Mesenchymal stem cell (in vitro differentiated cells and primary cell): Measurements from ENCODE around the gene SRPK2.
"Not testable (repeated sequence)": the region's sequence is repeated elsewhere in the genome, so short reads cannot be mapped to it uniquely, and the experiment has no call there.

Experiments
- DNase-seq: peaks from one replicate; pipeline ENCODE4 v3.0.0-alpha.2; 2013
- H2AFZ ChIP-seq: one replicate; pipeline ENCODE4 v1.6.1; 2013; ENCODE audit warnings: low read depth, mild to moderate bottlenecking, control low read depth, inconsistent platforms, low read length, moderate library complexity
- H2AK5ac ChIP-seq: 2 replicates; pipeline ENCODE4 v1.6.1; 2013; ENCODE audit warnings: low read length, moderate library complexity, mild to moderate bottlenecking, inconsistent platforms; ENCODE audit not compliant: severe bottlenecking
- H2BK120ac ChIP-seq: one replicate; pipeline ENCODE4 v1.6.1; 2013; ENCODE audit warnings: low read depth, mild to moderate bottlenecking, inconsistent platforms, low read length, moderate library complexity
- H2BK12ac ChIP-seq, 2 experiments: one replicate each; pipeline ENCODE4 v1.6.1; 2013; ENCODE audit warnings: inconsistent platforms in 2 of 2, low read length in 2 of 2, mild to moderate bottlenecking in 2 of 2, moderate library complexity in 2 of 2, control low read depth in 1 of 2
- H2BK15ac ChIP-seq: one replicate; pipeline ENCODE4 v1.6.1; 2013; ENCODE audit warnings: mild to moderate bottlenecking, low read depth, inconsistent platforms; ENCODE audit not compliant: poor library complexity, severe bottlenecking
- H2BK5ac ChIP-seq: 2 replicates; pipeline ENCODE4 v1.6.1; 2013; ENCODE audit warnings: low read depth, mild to moderate bottlenecking, low read length, control low read depth, inconsistent platforms; ENCODE audit not compliant: poor library complexity, severe bottlenecking
- H3K14ac ChIP-seq, 2 experiments: one replicate each; pipeline ENCODE4 v1.6.1; 2013; ENCODE audit warnings: inconsistent platforms in 2 of 2, low read length in 2 of 2, control low read depth in 1 of 2, mild to moderate bottlenecking in 1 of 2, moderate library complexity in 1 of 2
- H3K18ac ChIP-seq, 2 experiments: one replicate each; pipeline ENCODE4 v1.6.1; 2013; ENCODE audit warnings: inconsistent platforms in 2 of 2, low read length in 2 of 2, control low read depth in 1 of 2, low read depth in 1 of 2, mild to moderate bottlenecking in 1 of 2
- H3K23ac ChIP-seq, 2 experiments: one replicate each; pipeline ENCODE4 v1.6.1; 2013; ENCODE audit warnings: inconsistent platforms in 2 of 2, low read length in 2 of 2, mild to moderate bottlenecking in 2 of 2, moderate library complexity in 2 of 2, control low read depth in 1 of 2
- H3K27ac ChIP-seq: 2 replicates; pipeline ENCODE4 v1.5.1; 2013; ENCODE audit warnings: mild to moderate bottlenecking, moderate library complexity, low read length, control low read depth, inconsistent platforms; ENCODE audit not compliant: poor library complexity, severe bottlenecking
- H3K27me3 ChIP-seq, 2 experiments: 2 replicates each; pipeline versions ENCODE4 v1.6.1 to v1.7.0; 2013; ENCODE audit warnings: low read length in 2 of 2, mild to moderate bottlenecking in 2 of 2, moderate library complexity in 2 of 2, control low read depth in 1 of 2, inconsistent platforms in 1 of 2; ENCODE audit not compliant: control insufficient read depth in 1 of 2, insufficient read depth in 1 of 2
- H3K36me3 ChIP-seq, 2 experiments: 2 replicates each; pipeline versions ENCODE4 v1.6.1 to v1.7.0; 2013; ENCODE audit warnings: low read length in 2 of 2, control low read depth in 1 of 2, inconsistent platforms in 1 of 2, low read depth in 1 of 2, mild to moderate bottlenecking in 1 of 2; ENCODE audit not compliant: insufficient read depth in 2 of 2, control insufficient read depth in 1 of 2
- H3K4ac ChIP-seq, 2 experiments: one replicate each; pipeline ENCODE4 v1.6.1; 2013; ENCODE audit warnings: inconsistent platforms in 2 of 2, low read length in 2 of 2, mild to moderate bottlenecking in 2 of 2, moderate library complexity in 2 of 2, control low read depth in 1 of 2, low read depth in 1 of 2
- H3K4me1 ChIP-seq: 2 replicates; pipeline ENCODE4 v1.6.1; 2013; ENCODE audit warnings: low read depth, low read length, control low read depth; ENCODE audit not compliant: control insufficient read depth, insufficient read depth
- H3K4me2 ChIP-seq: 2 replicates; pipeline ENCODE4 v1.6.1; 2013; ENCODE audit warnings: low read length, mild to moderate bottlenecking, inconsistent platforms; ENCODE audit not compliant: poor library complexity, severe bottlenecking
- H3K4me3 ChIP-seq, 2 experiments: 2 replicates each; pipeline versions ENCODE4 v1.5.1 to v1.7.0; 2013; ENCODE audit warnings: low read length in 2 of 2, mild to moderate bottlenecking in 2 of 2, control low read depth in 1 of 2, low read depth in 1 of 2; ENCODE audit not compliant: insufficient read depth in 1 of 2
- H3K79me1 ChIP-seq: replicated peaks from 2 replicates; pipeline ENCODE4 v1.6.1; 2013; ENCODE audit warnings: mild to moderate bottlenecking, control low read depth, low read length, inconsistent platforms; ENCODE audit not compliant: poor library complexity, severe bottlenecking
- H3K9ac ChIP-seq: 2 replicates; pipeline ENCODE4 v1.7.0; 2013; ENCODE audit warnings: mild to moderate bottlenecking, low read length, moderate library complexity
- H3K9me3 ChIP-seq: 2 replicates; pipeline ENCODE4 v1.7.0; 2013; ENCODE audit warnings: mild to moderate bottlenecking, low read length; ENCODE audit not compliant: control insufficient read depth
- H4K8ac ChIP-seq: one replicate; pipeline ENCODE4 v1.6.1; 2013; ENCODE audit warnings: inconsistent platforms, mild to moderate bottlenecking, low read length, moderate library complexity
- H4K91ac ChIP-seq: one replicate; pipeline ENCODE4 v1.6.1; 2013; ENCODE audit warnings: mild to moderate bottlenecking, low read length, inconsistent platforms
- WGBS: methylation state at CpG from one replicate; pipeline ENCODE4 v1.1.7; 2013; ENCODE audit warnings: mixed read lengths; 5-methylcytosine and 5-hydroxymethylcytosine counted together

The SRPK2 gene

GRCh38 chr7:105306298-105306748, 82.4 kb downstream of the SRPK2 start:
- H3K4me3 ChIP-seq = no peak overlapping the region
- H4K91ac ChIP-seq = no peak overlapping the region
- no peak overlapping the region for H2AFZ ChIP-seq
- peaks cover 3% of the 10 kb centered on the region for H3K4me1 ChIP-seq
- no peak overlapping the region for H3K4me2 ChIP-seq
- peaks cover 14% of the 10 kb centered on the region for H3K79me1 ChIP-seq
- no peaks in the 10 kb centered on the region for H3K27me3 ChIP-seq
- peaks cover 0 to under 1% of the 10 kb centered on the region in 2 experiments for H3K36me3 ChIP-seq
- no peak overlapping the region for H2AK5ac ChIP-seq
- H3K9me3 ChIP-seq = no peaks in the 10 kb centered on the region
- no peak overlapping the region for H3K23ac ChIP-seq
- 80% methylated on average over 1 of the region's 4 CpGs for WGBS
- H3K18ac ChIP-seq = no peak overlapping the region
- H3K14ac ChIP-seq = no peak overlapping the region
- no peak overlapping the region for H3K27ac ChIP-seq
- no peak for DNase-seq
- no peak overlapping the region for H4K8ac ChIP-seq
- no peak overlapping the region for H2BK12ac ChIP-seq
- no peak overlapping the region for H3K9ac ChIP-seq
- H2BK15ac ChIP-seq = no peak overlapping the region
- H3K4ac ChIP-seq = no peak overlapping the region
- no peak overlapping the region for H2BK5ac ChIP-seq
- H2BK120ac ChIP-seq = no peak overlapping the region

DNA sequence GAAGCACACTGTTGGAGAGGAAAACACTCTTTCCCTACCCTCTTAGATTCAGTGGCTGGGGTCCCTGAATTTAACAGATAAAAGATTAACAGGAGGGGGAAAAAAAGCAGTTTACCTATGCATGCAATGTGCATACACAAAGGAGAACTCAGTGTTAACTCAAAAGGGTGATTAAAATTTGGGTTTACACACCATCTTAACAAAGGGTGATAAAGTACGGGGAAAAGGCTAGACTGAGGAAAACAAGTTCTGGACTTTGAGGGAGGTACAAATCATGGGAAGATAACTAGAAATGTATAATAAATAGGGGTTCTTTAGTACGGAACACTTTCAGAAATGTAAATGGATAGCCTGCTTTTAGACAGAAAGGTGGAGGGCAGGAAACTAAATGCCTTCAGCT, 83.1 kb downstream of the SRPK2 start:
- no peak for DNase-seq
- Histone ChIP-seq H3K4me3 (no peak overlapping the region), H3K9ac (no peak overlapping the region), H2AK5ac (no peak overlapping the region), H3K4me2 (no peak overlapping the region), H4K8ac (no peak overlapping the region), H3K27ac (no peak overlapping the region), H4K91ac (no peak overlapping the region), H3K4ac (no peak overlapping the region), H3K36me3 (peaks cover 0 to 4% of the 10 kb centered on the region in 2 experiments), H3K79me1 (peaks cover 11% of the 10 kb centered on the region), H2AFZ (no peak overlapping the region), H2BK15ac (no peak overlapping the region), H3K23ac (no peak overlapping the region), H2BK5ac (no peak overlapping the region), H3K14ac (no peak overlapping the region), H3K4me1 (peaks cover 3% of the 10 kb centered on the region), H3K27me3 (no peaks in the 10 kb centered on the region), H2BK12ac (no peak overlapping the region), H2BK120ac (no peak overlapping the region), H3K18ac (no peak overlapping the region), H3K9me3 (no peaks in the 10 kb centered on the region)
- WGBS = 100% methylated on average over 2 of the region's 2 CpGs

DNA sequence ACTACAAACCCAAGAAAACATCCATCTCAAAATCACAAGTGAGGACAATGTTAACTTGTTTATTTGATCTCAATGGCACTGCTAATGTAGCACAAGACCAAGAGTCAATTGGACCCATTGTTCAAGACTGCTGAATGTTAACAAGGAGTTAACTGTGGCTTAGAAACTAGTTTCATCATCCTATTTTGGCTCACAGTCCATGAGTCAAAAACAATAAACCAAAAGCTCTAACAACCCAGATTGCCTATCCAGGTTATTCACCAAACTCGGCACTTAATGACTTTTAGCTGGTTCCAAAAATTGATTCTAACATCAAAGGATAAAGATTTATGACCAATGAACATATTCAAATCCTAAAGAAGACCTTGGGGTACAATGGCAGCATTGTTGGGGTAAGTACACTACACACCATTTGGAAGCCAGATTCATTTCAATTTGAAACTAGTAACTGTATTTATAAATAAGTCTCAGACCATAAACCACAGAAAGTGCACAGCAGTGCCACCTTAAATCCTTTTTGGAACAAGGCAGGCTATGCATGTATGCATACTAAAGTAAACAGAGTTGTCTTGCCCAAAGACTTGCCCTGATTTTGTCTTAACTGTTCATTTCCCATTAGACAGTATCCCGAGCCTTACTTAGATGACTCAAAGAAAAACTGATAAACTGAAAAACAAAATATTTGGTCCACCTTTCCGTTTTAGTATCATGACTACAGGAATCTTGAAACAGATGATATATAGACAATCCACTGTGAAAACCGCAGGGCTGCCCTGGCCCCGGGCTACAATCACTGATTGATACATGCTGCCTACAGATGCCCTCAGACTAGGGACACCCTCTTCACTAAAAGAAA, 84.5 kb downstream of the SRPK2 start:
- no peak overlapping the region for H2BK15ac ChIP-seq
- H3K4me1 ChIP-seq = no peaks in the 10 kb centered on the region
- H4K91ac ChIP-seq = no peak overlapping the region
- no peak overlapping the region for H2AFZ ChIP-seq
- H3K18ac ChIP-seq = no peak overlapping the region
- no peak overlapping the region for H3K4ac ChIP-seq
- H3K23ac ChIP-seq = no peak overlapping the region
- no peaks in the 10 kb centered on the region for H3K9me3 ChIP-seq
- H3K9ac ChIP-seq = peak overlapping the region; percentile 54
- H3K27me3 ChIP-seq = no peaks in the 10 kb centered on the region
- peak overlapping the region in 1 of 2 experiments; percentile 54 for H3K4me3 ChIP-seq
- no peak overlapping the region for H2BK5ac ChIP-seq
- H3K79me1 ChIP-seq = peaks cover 5% of the 10 kb centered on the region
- H3K36me3 ChIP-seq = peaks cover 0 to 4% of the 10 kb centered on the region in 2 experiments
- no peak overlapping the region for H3K27ac ChIP-seq
- no peak overlapping the region for H4K8ac ChIP-seq
- peak; percentile 54 for DNase-seq
- no peak overlapping the region for H2BK12ac ChIP-seq
- H3K14ac ChIP-seq = no peak overlapping the region
- H2AK5ac ChIP-seq = no peak overlapping the region
- no peak overlapping the region for H3K4me2 ChIP-seq
- H2BK120ac ChIP-seq = no peak overlapping the region
- 67% methylated on average over 5 of the region's 5 CpGs for WGBS

DNA sequence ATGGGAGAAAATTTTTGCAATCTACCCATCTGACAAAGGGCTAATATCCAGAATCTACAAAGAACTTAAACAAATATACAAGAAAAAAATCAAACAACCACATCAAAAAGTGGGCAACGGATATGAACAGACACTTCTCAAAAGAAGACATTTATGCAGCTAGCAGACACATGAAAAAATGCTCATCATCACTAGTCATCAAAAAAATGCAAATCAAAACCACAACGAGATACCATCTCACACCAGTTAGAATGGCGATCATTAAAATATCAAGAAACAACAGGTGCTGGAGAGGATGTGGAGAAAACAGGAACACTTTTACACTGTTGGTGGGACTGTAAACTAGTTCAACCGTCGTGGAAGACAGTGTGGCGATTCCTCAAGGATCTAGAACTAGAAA, 88.1 kb downstream of the SRPK2 start:
- H2AK5ac ChIP-seq, H4K8ac ChIP-seq, H2AFZ ChIP-seq, H3K4me3 ChIP-seq, H2BK120ac ChIP-seq, H3K4me1 ChIP-seq, H3K23ac ChIP-seq, H2BK15ac ChIP-seq, H3K9me3 ChIP-seq, H3K79me1 ChIP-seq, DNase-seq, H2BK12ac ChIP-seq, H3K27me3 ChIP-seq, H3K36me3 ChIP-seq, H3K18ac ChIP-seq, H3K9ac ChIP-seq, H4K91ac ChIP-seq, H2BK5ac ChIP-seq, H3K14ac ChIP-seq, H3K4me2 ChIP-seq, H3K27ac ChIP-seq, H3K4ac ChIP-seq: not testable (repeated sequence)
- whole genome bisulfite sequencing = 94% methylated on average over 6 of the region's 6 CpGs
